NCI-H1048 (cell line): ENCODE data around the gene PPP1R12A.

Experiments
- DNase-seq: peaks from one replicate; lab custom pipeline; 2025; lab: John Stamatoyannopoulos, UW

Gene PPP1R12A

DNA sequence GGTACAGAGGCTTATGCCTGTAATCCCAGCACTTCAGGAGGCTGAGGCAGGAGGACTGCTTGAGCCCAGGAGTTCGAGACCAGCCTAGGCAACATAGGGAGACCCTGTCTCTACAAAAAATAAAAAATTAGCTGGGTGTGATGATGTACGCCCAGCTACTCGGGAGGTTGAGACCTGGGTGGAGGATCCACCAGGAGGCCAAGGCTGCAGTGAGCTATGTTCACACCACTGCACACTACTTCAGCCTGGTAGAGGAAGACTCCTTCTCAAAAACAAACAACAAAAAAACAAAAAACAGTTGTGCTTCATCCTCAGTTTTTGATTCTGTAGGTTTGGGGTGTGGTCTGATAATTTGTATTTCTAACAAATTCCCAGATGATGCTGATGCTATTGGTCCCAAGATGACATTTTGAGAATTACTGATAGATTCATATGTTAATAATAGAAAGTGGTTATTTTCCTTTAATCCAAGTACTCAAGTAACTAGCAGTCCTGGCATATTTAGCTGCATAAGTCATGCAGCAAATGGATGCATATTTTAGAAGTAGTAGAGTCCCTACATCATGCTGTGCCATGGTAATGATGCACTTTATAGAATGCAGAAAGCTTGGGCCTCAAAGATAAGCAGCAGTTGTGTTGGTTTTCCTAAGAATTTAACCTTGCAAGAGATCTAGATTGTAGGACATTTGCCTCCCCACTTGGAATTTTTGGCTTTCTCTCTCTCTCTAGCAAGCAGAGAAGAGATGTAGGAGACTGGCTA lies 168.0 kb downstream of the PPP1R12A start:
- no peak for DNase-seq

DNA sequence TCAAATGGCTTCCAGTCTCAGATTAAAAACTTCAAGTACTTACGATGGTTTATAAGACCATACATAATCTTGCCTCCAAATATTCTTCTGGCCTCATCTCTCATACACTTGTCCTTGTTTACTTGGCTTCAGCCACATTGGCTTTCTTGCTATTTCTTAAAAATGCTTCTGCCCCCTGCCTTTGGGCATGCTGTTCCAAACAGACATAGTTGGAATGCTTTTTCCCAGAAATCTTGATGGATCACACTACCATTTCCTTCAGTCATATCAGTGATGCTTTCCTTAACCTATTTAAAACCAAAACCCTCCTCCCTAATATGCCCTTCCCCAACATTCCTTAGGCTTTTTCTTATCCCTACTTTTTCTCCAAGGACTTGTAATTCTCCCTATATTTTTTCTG lies 169.7 kb downstream of the PPP1R12A start:
- DNase-seq: no peak

- DNase-seq: no peak
Observed at GRCh38 chr12:79764641-79765040, 170.3 kb downstream of the PPP1R12A start.

GRCh38 chr12:79763766-79764452 lies 171.0 kb downstream of the PPP1R12A start:
- DNase-seq: no peak

GRCh38 chr12:79761341-79761740 lies 173.6 kb downstream of the PPP1R12A start:
- no peak for DNase-seq

GRCh38 chr12:79747274-79747673 lies 187.6 kb downstream of the PPP1R12A start:
- DNase-seq: no peak

- DNase-seq: peak; percentile 41
Observed at GRCh38 chr12:79737875-79738718, 196.8 kb downstream of the PPP1R12A start.

DNA sequence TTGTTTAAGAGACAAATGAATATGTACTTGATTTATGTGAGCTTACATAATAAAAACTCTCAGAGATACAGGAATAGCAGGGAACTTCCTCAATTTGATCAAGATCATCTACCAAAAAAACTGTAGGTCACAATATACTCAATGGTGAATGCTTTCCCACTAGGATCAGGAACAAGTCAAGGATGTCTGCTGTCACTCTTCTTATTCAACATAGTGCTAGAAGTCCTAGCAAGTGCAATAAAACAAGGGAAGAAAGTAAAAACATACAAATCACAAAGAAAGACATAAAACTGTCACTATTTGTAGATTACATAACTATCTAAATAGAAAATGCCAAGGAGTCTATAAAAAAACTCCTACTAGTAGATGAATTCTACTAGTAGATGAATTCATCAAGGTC lies 202.3 kb downstream of the PPP1R12A start:
- no peak for DNase-seq

DNA sequence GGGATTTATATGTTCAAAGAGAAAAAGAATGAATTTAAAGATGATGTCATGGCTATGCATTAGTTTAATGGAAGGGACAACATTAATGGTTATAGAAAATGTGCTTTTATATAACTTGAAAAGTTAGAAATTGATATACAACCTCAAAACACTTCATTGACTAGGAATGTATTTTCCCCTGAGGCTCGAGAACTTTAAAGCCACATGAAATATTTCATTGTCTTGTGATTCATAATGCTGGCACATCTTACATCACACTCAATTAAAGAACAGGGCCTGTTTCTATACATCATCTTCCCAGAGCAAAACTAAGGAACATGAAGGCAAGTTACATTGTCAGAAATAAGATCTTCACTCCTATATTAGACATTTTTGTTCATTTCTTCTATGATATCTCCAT lies 208.9 kb downstream of the PPP1R12A start:
- DNase-seq: no peak
